Liver (tissue), 9 donors: ENCODE results near the gene PARD6B. TPM values are rescaled to one million over a fixed set of nuclear protein-coding genes. Genes with fewer than 3 reads are reported as not detected.
"Not testable (repeated sequence)": the region's sequence is repeated elsewhere in the genome, so short reads cannot be mapped to it uniquely, and the experiment has no call there.

Experiments used
- DNase-seq: peaks from one replicate; pipeline ENCODE4 v3.0.0-alpha.2; 2017; ENCODE audit warnings: low spot score
- H3K27ac ChIP-seq, 2 donors: one replicate each; pipeline ENCODE4 v1.7.0; 2013; ENCODE audit warnings: inconsistent platforms in 2 of 2, low read length in 2 of 2, control low read depth in 1 of 2, low read depth in 1 of 2, mild to moderate bottlenecking in 1 of 2
- H3K27me3 ChIP-seq, 4 donors: one replicate each; pipeline versions ENCODE4 v1.6.1 to v1.7.0; 2013; ENCODE audit warnings: low read length in 3 of 4, inconsistent platforms in 1 of 4, mild to moderate bottlenecking in 1 of 4, moderate library complexity in 1 of 4; ENCODE audit not compliant: control insufficient read depth in 4 of 4, insufficient read depth in 4 of 4
- H3K36me3 ChIP-seq, 4 donors: one replicate each; pipeline versions ENCODE4 v1.6.1 to v1.7.0; 2013; ENCODE audit warnings: low read length in 3 of 4, mild to moderate bottlenecking in 3 of 4, low read depth in 1 of 4, moderate library complexity in 1 of 4; ENCODE audit not compliant: control insufficient read depth in 4 of 4, insufficient read depth in 3 of 4
- H3K4me1 ChIP-seq, 4 donors: one replicate each; pipeline versions ENCODE4 v1.6.1 to v1.7.0; 2013; ENCODE audit warnings: low read length in 3 of 4, mild to moderate bottlenecking in 3 of 4, moderate library complexity in 1 of 4; ENCODE audit not compliant: control insufficient read depth in 4 of 4, insufficient read depth in 4 of 4
- H3K4me3 ChIP-seq, 3 donors: one replicate each; pipeline versions ENCODE4 v1.6.1 to v1.7.0; 2013; ENCODE audit warnings: low read length in 3 of 3, control low read depth in 1 of 3, low read depth in 1 of 3, mild to moderate bottlenecking in 1 of 3
- H3K9ac ChIP-seq, 2 donors: one replicate each; pipeline ENCODE4 v1.7.0; 2013; ENCODE audit warnings: low read length in 2 of 2, mild to moderate bottlenecking in 2 of 2, moderate library complexity in 2 of 2, control low read depth in 1 of 2, low read depth in 1 of 2
- H3K9me3 ChIP-seq, 4 donors: one replicate each; pipeline versions ENCODE4 v1.6.1 to v1.7.0; 2013; ENCODE audit warnings: low read length in 3 of 4; ENCODE audit not compliant: control insufficient read depth in 4 of 4
- EGR1 ChIP-seq, 2 donors: IDR thresholded peaks; 2 replicates each; pipeline ENCODE4 v1.6.1; 2016 to 2018; ENCODE audit warnings: antibody characterized with exemption in 2 of 2, low read depth in 2 of 2
- HNF4A ChIP-seq, 2 donors: conservative IDR thresholded peaks; 2 replicates each; pipeline ENCODE4 v1.6.1; 2016; ENCODE audit warnings: antibody characterized with exemption in 2 of 2, mild to moderate bottlenecking in 2 of 2
- HNF4G ChIP-seq: IDR thresholded peaks from 2 replicates; pipeline ENCODE4 v1.6.1; 2016; ENCODE audit warnings: antibody characterized with exemption
- JUND ChIP-seq, 2 donors: IDR thresholded peaks; 2 replicates each; pipeline ENCODE4 v1.6.1; 2016; ENCODE audit warnings: antibody characterized with exemption in 2 of 2
- MAX ChIP-seq: IDR thresholded peaks from 2 replicates; pipeline ENCODE4 v1.6.1; 2016; ENCODE audit warnings: antibody characterized with exemption
- RAD21 ChIP-seq, 2 donors: IDR thresholded peaks; 2 replicates each; pipeline ENCODE4 v1.6.1; 2016; ENCODE audit warnings: antibody characterized with exemption in 2 of 2, mild to moderate bottlenecking in 2 of 2
- RXRA ChIP-seq, 2 donors: IDR thresholded peaks; 2 replicates each; pipeline ENCODE4 v1.6.1; 2017 to 2018; ENCODE audit warnings: antibody characterized with exemption in 2 of 2, mild to moderate bottlenecking in 1 of 2
- SP1 ChIP-seq: IDR thresholded peaks from 2 replicates; pipeline ENCODE4 v1.6.1; 2018; ENCODE audit warnings: antibody characterized with exemption, mild to moderate bottlenecking
- TAF1 ChIP-seq: conservative IDR thresholded peaks from 2 replicates; pipeline ENCODE4 v1.6.1; 2016; ENCODE audit warnings: antibody characterized with exemption, mild to moderate bottlenecking
- YY1 ChIP-seq: IDR thresholded peaks from 2 replicates; pipeline ENCODE4 v1.6.1; 2016; ENCODE audit warnings: antibody characterized with exemption, mild to moderate bottlenecking
- ZBTB33 ChIP-seq: IDR thresholded peaks from 2 replicates; pipeline ENCODE4 v1.6.1; 2016; ENCODE audit warnings: antibody characterized with exemption
- WGBS: extraction: QIAGEN DNeasy Blood & Tissue Kit; methylation state at CpG from one replicate; pipeline ENCODE4 v1.1.7; 2013; 5-methylcytosine and 5-hydroxymethylcytosine counted together
- polyA plus RNA-seq, 2 donors: library from polyadenylated mRNA; stranded (reverse) in 1 of 2; unstranded in 1 of 2; fragments of 200-250 nt in 1 of 2; fragments of >200 nt in 1 of 2; fragmentation: Nextera tagmentation in 1 of 2; extraction: Ambion mirVana in 1 of 2; gene quantifications; one replicate each; pipeline versions ENCODE4 v1.2.1 to v1.2.3, GENCODE V29; 2013 to 2015
- total RNA-seq, 2 donors: library from RNA; depleted of rRNA; stranded (reverse); fragments of >200 nt; gene quantifications; one replicate each; pipeline ENCODE4 v1.2.3, GENCODE V29; 2014
- donor health status: healthy.
- donor health status: healthy.
- donor health status: healthy.
- donor health status: healthy.
- donor health status: healthy.

PARD6B gene
- total and polyA plus RNA-seq, 4 donors = 1.2 to 8.8 (median 5.9) TPM

- Histone ChIP-seq H3K9ac (no peak overlapping the region), H3K4me3 (no peak overlapping the region), H3K27ac (no peak overlapping the region), H3K9me3 (no peaks in the 10 kb centered on the region), H3K36me3 (no peaks in the 10 kb centered on the region), H3K4me1 (peaks cover 1 to 6% (median 3%) of the 10 kb centered on the region in 4 donors), H3K27me3 (no peaks in the 10 kb centered on the region)
- WGBS = 91% methylated on average over 8 of the region's 8 CpGs
- TF ChIP-seq HNF4A (conservative IDR thresholded peaks at IDR 0.05) (no peak), RXRA (IDR thresholded peaks at IDR 0.05) (no peak), HNF4G (no peak), EGR1 (IDR thresholded peaks at IDR 0.05; ENCODE audit: low read depth in 2 of 2) (no peak), JUND (IDR thresholded peaks at IDR 0.05) (no peak), ZBTB33 (no peak), SP1 (no peak), YY1 (no peak), MAX (no peak), TAF1 (no peak)
- DNase-seq = no peak
Observed at GRCh38 chr20:50799890-50800550, 68.6 kb downstream of the PARD6B start.

- not testable (repeated sequence) for H3K9me3 ChIP-seq, H3K27ac ChIP-seq, H3K27me3 ChIP-seq, H3K4me3 ChIP-seq, H3K4me1 ChIP-seq, DNase-seq, H3K36me3 ChIP-seq, H3K9ac ChIP-seq
- 94% methylated on average over 13 of the region's 13 CpGs for WGBS
Observed at GRCh38 chr20:50800986-50801746, 69.8 kb downstream of the PARD6B start.

GRCh38 chr20:50801747-50802125 lies 70.4 kb downstream of the PARD6B start:
- 94% methylated on average over 5 of the region's 5 CpGs for WGBS
- no peak overlapping the region for H3K27ac ChIP-seq
- no peak for DNase-seq
- H3K27me3 ChIP-seq = no peaks in the 10 kb centered on the region
- H3K4me3 ChIP-seq = no peak overlapping the region
- no peak overlapping the region for H3K9ac ChIP-seq
- H3K9me3 ChIP-seq = no peaks in the 10 kb centered on the region
- no peaks in the 10 kb centered on the region for H3K36me3 ChIP-seq
- no peak for TF ChIP-seq RAD21 (IDR thresholded peaks at IDR 0.05)
- no peak for TF ChIP-seq HNF4A (conservative IDR thresholded peaks at IDR 0.05)
- H3K4me1 ChIP-seq = no peaks in the 10 kb centered on the region

- Histone ChIP-seq H3K4me1 (no peaks in the 10 kb centered on the region), H3K4me3 (no peak overlapping the region), H3K9me3 (no peaks in the 10 kb centered on the region), H3K9ac (no peak overlapping the region), H3K27me3 (no peaks in the 10 kb centered on the region), H3K27ac (no peak overlapping the region), H3K36me3 (no peaks in the 10 kb centered on the region)
- DNase-seq = no peak
- no peak for TF ChIP-seq HNF4A (conservative IDR thresholded peaks at IDR 0.05)
- WGBS = 91% methylated on average over 8 of the region's 8 CpGs
Observed at GRCh38 chr20:50802289-50802688, 70.9 kb downstream of the PARD6B start.
